RWPE1 (cell line): ENCODE measurements around the gene IGF1R.
A peak's percentile ranks its signal among the peaks of the same experiment; 100 is the strongest.

Source experiments
- CTCF ChIA-PET: fragments of 350-600 bp; sonication (Branson Sonifier 250); formaldehyde crosslinking; extraction: SDS; loops from one replicate; lab custom pipeline; 2021; lab: Yijun Ruan, JAX
- POLR2A ChIA-PET: fragments of 400-600 bp; formaldehyde crosslinking; extraction: SDS; loops from one replicate; lab custom pipeline; 2020; ENCODE audit warnings: antibody characterized with exemption; ENCODE audit not compliant: low non-redundant PET; lab: Yijun Ruan, JAX
- DNase-seq: peaks from one replicate; pipeline ENCODE4 v3.0.0; 2012; ENCODE audit warnings: low spot score
- H3K27ac ChIP-seq: fragments of 450-650 bp; 2 replicates; pipeline ENCODE4 v1.5.1; 2017
- TF ChIP-seq, protein P1 (sequence below): fragments of 450-650 bp; conservative IDR thresholded peaks from 2 replicates; pipeline ENCODE4 v1.5.1; 2017; ENCODE audit warnings: low read depth, mild to moderate bottlenecking

Gene IGF1R

DNA sequence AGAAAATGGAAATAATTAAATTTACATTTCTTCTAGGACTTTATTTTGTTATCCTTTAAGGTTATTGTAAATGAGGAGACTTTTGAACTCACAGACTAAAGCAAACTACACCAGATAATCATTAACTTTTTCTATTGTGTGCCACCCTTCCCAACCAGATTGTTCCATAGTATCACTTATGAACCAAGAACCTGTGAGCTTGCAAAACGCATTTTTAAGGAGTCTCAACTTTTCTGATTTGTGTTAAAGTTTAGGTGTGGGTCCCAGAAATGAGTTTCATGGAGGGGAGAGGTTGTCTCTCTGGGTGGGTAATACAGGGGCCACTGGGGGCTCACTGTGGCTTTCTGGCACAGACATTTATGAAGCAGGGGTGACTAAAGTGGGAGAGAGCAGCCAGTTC lies 75.7 kb downstream of the IGF1R start:
- CTCF ChIA-PET = interaction anchor here (0.7 kb wide), 1 partner anchor 125 kb away, joined by 3 read pairs; no protein-coding TSS in a partner anchor
- DNase-seq = no peak
- POLR2A ChIA-PET = no interaction called here
- peak overlapping the region; percentile 13; the same call in 1 of the 2 replicates for H3K27ac ChIP-seq
- TF ChIP-seq, protein P1, sequence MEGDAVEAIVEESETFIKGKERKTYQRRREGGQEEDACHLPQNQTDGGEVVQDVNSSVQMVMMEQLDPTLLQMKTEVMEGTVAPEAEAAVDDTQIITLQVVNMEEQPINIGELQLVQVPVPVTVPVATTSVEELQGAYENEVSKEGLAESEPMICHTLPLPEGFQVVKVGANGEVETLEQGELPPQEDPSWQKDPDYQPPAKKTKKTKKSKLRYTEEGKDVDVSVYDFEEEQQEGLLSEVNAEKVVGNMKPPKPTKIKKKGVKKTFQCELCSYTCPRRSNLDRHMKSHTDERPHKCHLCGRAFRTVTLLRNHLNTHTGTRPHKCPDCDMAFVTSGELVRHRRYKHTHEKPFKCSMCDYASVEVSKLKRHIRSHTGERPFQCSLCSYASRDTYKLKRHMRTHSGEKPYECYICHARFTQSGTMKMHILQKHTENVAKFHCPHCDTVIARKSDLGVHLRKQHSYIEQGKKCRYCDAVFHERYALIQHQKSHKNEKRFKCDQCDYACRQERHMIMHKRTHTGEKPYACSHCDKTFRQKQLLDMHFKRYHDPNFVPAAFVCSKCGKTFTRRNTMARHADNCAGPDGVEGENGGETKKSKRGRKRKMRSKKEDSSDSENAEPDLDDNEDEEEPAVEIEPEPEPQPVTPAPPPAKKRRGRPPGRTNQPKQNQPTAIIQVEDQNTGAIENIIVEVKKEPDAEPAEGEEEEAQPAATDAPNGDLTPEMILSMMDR = no peak

DNA sequence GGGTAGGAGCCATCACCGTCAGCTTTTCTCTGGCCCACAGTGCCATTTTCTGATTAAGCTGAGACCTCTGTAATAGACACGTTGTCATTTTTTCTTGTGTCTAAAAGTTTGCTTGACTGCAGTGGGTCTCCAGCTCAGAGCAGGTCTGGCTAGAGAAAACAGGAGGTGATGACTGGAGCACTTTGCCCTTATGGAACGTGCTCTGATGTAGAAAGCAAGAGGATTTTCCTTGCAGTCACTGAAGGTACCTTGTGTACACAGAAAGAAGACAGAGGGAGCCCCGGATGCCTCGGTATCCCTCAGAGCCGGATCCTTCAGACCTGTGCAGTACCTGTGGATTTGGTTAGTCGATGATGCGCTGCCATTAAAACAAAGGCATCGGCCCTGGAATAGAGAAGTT lies 76.2 kb downstream of the IGF1R start:
- no peak for DNase-seq
- POLR2A ChIA-PET = no interaction called here
- CTCF ChIA-PET = interaction anchor here (0.7 kb wide), 1 partner anchor 126 kb away, joined by 3 read pairs; no protein-coding TSS in a partner anchor
- peak overlapping the region; percentile 13; the same call in 1 of the 2 replicates for H3K27ac ChIP-seq
- TF ChIP-seq, protein P1 = no peak

DNA sequence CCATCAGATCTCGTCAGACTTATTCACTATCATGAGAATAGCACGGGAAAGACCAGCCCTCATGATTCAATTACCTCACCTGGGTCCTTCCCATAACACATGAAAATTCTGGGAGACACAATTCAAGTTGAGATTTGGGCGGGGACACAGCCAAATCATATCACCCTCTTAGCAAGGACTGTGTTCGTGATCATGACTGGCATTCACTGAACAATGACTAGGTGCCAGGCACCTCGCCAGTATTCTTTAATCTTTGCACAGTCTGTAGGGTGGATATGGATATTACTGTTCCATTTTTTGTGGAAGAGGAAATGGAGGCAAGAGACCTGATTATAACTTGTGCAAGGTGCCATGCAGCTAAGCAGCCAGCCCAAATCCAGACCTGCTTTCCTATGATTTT lies 77.5 kb downstream of the IGF1R start:
- ChIA-PET POLR2A (no interaction called here), CTCF (no interaction called here)
- no peak for DNase-seq
- TF ChIP-seq, protein P1 = no peak
- peak overlapping the region; percentile 97; the same call in 1 of the 2 replicates for H3K27ac ChIP-seq

DNA sequence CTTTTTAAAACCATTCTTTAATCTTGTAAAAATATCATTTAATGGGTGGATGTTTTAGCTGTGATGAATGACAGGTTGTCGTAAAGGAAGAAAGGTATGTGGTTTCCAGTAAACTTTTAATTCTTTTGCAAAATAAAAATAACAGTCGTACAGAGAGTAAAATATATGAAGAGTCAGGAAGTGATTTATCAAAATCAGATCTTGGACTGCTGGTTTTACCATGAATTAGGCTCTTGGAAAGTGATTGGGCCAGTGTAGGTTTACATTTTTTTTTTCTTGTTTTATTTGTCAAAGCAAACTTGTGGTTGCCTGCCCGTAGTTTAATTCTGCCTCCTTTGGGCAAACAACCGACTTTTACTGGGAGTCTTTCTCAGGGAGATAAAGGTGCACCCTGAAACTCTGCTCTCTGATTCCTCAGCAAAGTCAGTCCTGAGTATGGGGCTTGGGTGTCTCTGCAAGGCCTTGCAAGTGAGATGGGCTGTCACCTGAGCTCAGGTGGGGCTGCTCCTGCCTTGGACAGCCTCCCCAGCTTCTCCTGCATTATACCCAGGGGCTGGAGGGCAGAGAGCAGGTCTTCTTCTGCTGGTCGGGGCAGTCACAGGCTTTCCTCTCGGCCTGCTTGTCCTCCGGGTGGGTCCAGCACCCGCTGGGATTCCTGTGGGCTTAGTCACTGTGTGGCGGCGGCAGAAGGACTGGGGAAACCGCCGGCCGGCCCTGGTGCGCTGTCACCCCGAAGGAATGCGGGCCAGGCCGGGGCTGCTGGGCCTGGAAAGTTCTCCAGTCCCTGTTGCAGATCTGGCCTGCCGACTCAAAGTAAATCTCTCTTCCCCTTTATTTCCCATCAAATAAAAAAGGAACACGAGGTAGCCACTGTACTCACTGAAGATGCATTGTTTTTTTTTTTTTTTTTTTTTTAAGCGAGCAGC lies 79.0 kb downstream of the IGF1R start:
- ChIA-PET CTCF (interaction anchor here (0.5 to 0.6 kb wide), 2 partner anchors 277 to 349 kb away, joined by 3 to 4 read pairs; no protein-coding TSS in a partner anchor), POLR2A (no interaction called here)
- H3K27ac ChIP-seq = peak overlapping the region; percentile 97
- DNase-seq = peak; percentile 98
- TF ChIP-seq, protein P1 = no peak

DNA sequence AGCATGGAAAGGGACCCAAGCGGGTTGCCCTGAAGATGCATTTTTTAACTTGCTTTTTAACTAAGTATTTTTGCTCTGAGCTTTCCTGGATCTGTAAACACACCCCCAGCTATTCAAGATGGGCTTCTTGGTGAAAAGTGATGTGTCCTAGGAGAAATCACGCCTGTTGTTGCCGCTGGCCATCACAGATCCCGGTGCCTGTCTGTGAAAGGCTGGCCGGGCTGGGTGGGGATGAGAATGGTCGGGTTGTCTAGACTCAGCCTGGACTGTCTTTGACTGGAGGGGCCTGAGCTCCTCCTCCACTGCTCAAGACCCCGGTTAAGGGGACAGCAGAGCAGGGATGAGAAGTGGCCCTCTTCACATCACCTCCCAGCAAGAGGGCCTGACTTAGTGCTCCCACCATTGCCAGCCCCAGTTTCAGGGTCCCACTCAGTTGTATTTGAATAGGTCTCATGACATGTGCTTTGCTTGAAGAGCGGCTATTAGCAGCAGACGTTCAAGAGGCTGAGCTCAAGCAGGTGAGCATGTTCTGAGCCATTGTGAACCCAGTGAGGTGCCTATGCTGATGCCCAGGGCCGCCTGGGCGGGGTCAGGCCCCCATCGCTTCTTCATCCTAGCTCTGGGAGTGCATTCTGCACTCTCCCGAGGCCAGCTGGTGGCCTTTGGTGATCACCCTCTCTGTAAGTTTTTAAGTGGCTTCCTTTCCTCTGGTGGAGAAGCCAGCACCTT lies 79.9 kb downstream of the IGF1R start:
- DNase-seq = no peak
- TF ChIP-seq, protein P1 = no peak
- peak overlapping the region; percentile 97 for H3K27ac ChIP-seq
- ChIA-PET CTCF (interaction anchor here (0.5 to 0.9 kb wide), 4 partner anchors 35 to 348 kb away, joined by 3 to 9 read pairs (median 4); no protein-coding TSS in a partner anchor), POLR2A (no interaction called here)

DNA sequence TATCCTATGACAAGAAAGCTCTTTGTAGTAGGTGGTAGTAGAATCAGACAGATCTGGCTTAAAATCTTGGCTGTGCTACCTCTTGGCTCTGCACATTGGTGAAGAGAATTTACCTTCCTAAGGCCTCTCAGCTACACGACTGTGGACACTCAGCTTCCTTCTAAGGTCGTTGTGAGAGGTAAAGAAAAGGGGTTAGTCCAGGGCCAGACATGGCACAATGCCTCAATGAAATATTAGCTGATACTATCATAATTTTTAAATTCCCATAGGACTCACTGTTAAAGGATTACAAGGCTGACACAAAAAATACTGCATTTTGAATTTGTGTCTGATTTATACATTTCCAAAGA lies 80.4 kb downstream of the IGF1R start:
- ChIA-PET CTCF (interaction anchor here (0.8 to 0.9 kb wide), 2 partner anchors 35 to 209 kb away, joined by 3 to 9 read pairs; no protein-coding TSS in a partner anchor), POLR2A (no interaction called here)
- no peak for DNase-seq
- TF ChIP-seq, protein P1 = no peak
- H3K27ac ChIP-seq = peak overlapping the region; percentile 97
